A549 (cell line): ENCODE measurements around the gene TNP1. TPM values are rescaled to one million over a fixed set of nuclear protein-coding genes. Genes with fewer than 3 reads are reported as not detected.

Experiments
- ATAC-seq, 2 experiments: fragments of 200-7000 bp in 1 of 2; fragments of >200 bp in 1 of 2; cut with Nextera tagmentation in 1 of 2; cut with Tn5 transposase in 1 of 2; 3 replicates each; pipeline versions ENCODE4 v1.8.0 to v1.9.1; 2018 to 2020; ENCODE audit warnings: mild to moderate bottlenecking in 1 of 2, moderate library complexity in 1 of 2
- CTCF ChIA-PET: fragments of 300-600 bp; sonication (Branson Sonifier 250); formaldehyde crosslinking; extraction: SDS; loops from one replicate; lab custom pipeline; 2021; ENCODE audit warnings: antibody characterized with exemption, inconsistent platforms; lab: Yijun Ruan, JAX
- POLR2A ChIA-PET: fragments of 350-600 bp; formaldehyde crosslinking; extraction: SDS; loops from one replicate; lab custom pipeline; 2021; ENCODE audit warnings: antibody characterized with exemption, inconsistent platforms; lab: Yijun Ruan, JAX
- DNase-seq, 2 experiments: peaks; one replicate each; pipeline versions ENCODE4 v3.0.0 to v3.0.0-alpha.2; 2011 to 2016; ENCODE audit warnings: low read depth in 1 of 2, low spot score in 1 of 2
- FAIRE-seq: peaks from 2 replicates; lab custom pipeline; 2011; peaks lifted over from hg19 to GRCh38; lab: Jason Lieb, UNC
- H3K27ac ChIP-seq, 2 experiments: fragments of >200 bp; sonication (Bioruptor Twin); formaldehyde crosslinking; 3 replicates each; pipeline ENCODE4 v1.5.1; 2016 to 2017
- H3K4me1 ChIP-seq: fragments of >200 bp; sonication (Bioruptor Twin); formaldehyde crosslinking; 3 replicates; pipeline ENCODE4 v1.6.1; 2016
- H3K4me2 ChIP-seq: fragments of >200 bp; sonication (Bioruptor Twin); formaldehyde crosslinking; 3 replicates; pipeline ENCODE4 v1.6.1; 2016
- H3K4me3 ChIP-seq: fragments of >200 bp; sonication (Bioruptor Twin); formaldehyde crosslinking; 3 replicates; pipeline ENCODE4 v1.5.1; 2016
- H3K9me3 ChIP-seq: fragments of >200 bp; sonication (Bioruptor Twin); formaldehyde crosslinking; 3 replicates; pipeline ENCODE4 v1.6.1; 2016
- CEBPB ChIP-seq, 2 experiments: fragments of >200 bp in 1 of 2; sonication (Bioruptor Twin) in 1 of 2; formaldehyde crosslinking in 1 of 2; IDR thresholded peaks; 2 replicates each; pipeline ENCODE4 v1.6.1; 2012 to 2016
- CTCF ChIP-seq: fragments of >200 bp; sonication (Bioruptor Twin); formaldehyde crosslinking; IDR thresholded peaks from 3 replicates; pipeline ENCODE4 v1.5.1; 2016
- EHF ChIP-seq: fragments of 250-450 bp; sonication (Bioruptor Pico); IDR thresholded peaks from 2 replicates; pipeline ENCODE4 v1.5.0; 2020; ENCODE audit warnings: mild to moderate bottlenecking
- FOSB ChIP-seq: fragments of 250-450 bp; sonication (Bioruptor Pico); IDR thresholded peaks from 2 replicates; pipeline ENCODE4 v1.5.0; 2020; ENCODE audit warnings: mild to moderate bottlenecking, moderate library complexity
- HDAC2 ChIP-seq: fragments of 200-600 bp; sonication (generic); IDR thresholded peaks from 2 replicates; pipeline ENCODE4 v1.6.1; 2016
- NFE2L2 ChIP-seq: fragments of 150-350 bp; conservative IDR thresholded peaks from 2 replicates; pipeline ENCODE4 v1.6.1; 2014; ENCODE audit warnings: low read length
- NPAS2 ChIP-seq: fragments of 250-450 bp; sonication (Bioruptor Pico); IDR thresholded peaks from 2 replicates; pipeline ENCODE4 v1.8.0; 2022; ENCODE audit warnings: mild to moderate bottlenecking, moderate library complexity, borderline replicate concordance
- NR3C1 ChIP-seq: fragments of >200 bp; sonication (Bioruptor Twin); formaldehyde crosslinking; IDR thresholded peaks from 3 replicates; pipeline ENCODE4 v1.6.1; 2017
- TFCP2L1 ChIP-seq: fragments of 250-450 bp; sonication (Bioruptor Pico); IDR thresholded peaks from 2 replicates; pipeline ENCODE4 v1.5.0; 2021; ENCODE audit warnings: mild to moderate bottlenecking
- TP53 ChIP-seq: fragments of 250-450 bp; sonication (Bioruptor Pico); IDR thresholded peaks from 2 replicates; pipeline ENCODE4 v1.5.0; 2021; ENCODE audit warnings: mild to moderate bottlenecking, moderate library complexity
- ZNF302 ChIP-seq: fragments of 250-450 bp; sonication (Bioruptor Pico); IDR thresholded peaks from 2 replicates; pipeline ENCODE4 v1.9.0; 2021; ENCODE audit warnings: inconsistent platforms, mild to moderate bottlenecking, moderate library complexity
- WGBS: methylation state at CpG from one replicate; pipeline ENCODE4 v1.1.6; 2017; ENCODE audit errors: missing lambda C conversion rate; 5-methylcytosine and 5-hydroxymethylcytosine counted together
- polyA plus RNA-seq, 4 experiments: library from polyadenylated mRNA; depleted of rRNA in 3 of 4; stranded (reverse); fragments of >200 nt; fragmentation: RNase III in 1 of 4; extraction: RNeasy Plus Mini Kit Qiagen cat#74134 plus additional on column Dnase treatment in 1 of 4; gene quantifications; 2 replicates in 3 of 4; 3 replicates in 1 of 4; pipeline ENCODE4 v1.2.3, GENCODE V29; 2011 to 2017

TNP1 gene
- polyA plus RNA-seq, 2 of the 4 experiments (the other 2 are of a cell fraction): not detected

- CTCF ChIA-PET: interaction anchor here (0.6 kb wide), 1 partner anchor 583 kb away, joined by 3 read pairs; no protein-coding TSS in a partner anchor
- WGBS: 55% methylated on average over 27 of the region's 30 CpGs
- no peak for FAIRE-seq
Measured at GRCh38 chr2:216810399-216811160, 49.3 kb downstream of the TNP1 start.

More at GRCh38 chr2:216810399-216811160, 49.3 kb downstream of the TNP1 start:
- POLR2A ChIA-PET: no interaction called here
- TF ChIP-seq NR3C1: no peak
- TF ChIP-seq FOSB (CRISPR knock-in tag): no peak
- TF ChIP-seq CTCF: no peak
- TF ChIP-seq NPAS2 (CRISPR knock-in tag): no peak
- no peak for TF ChIP-seq HDAC2
- TF ChIP-seq NFE2L2: no peak
- TF ChIP-seq ZNF302 (CRISPR knock-in tag): no peak
- TF ChIP-seq TP53 (CRISPR knock-in tag): no peak
- no peak for TF ChIP-seq CEBPB (IDR thresholded peaks at IDR 0.05)
- no peak for TF ChIP-seq TFCP2L1 (CRISPR knock-in tag)
- TF ChIP-seq EHF: no peak
- no peak overlapping the region for H3K4me3 ChIP-seq
- H3K4me2 ChIP-seq: no peak overlapping the region
- no peaks in the 10 kb centered on the region for H3K9me3 ChIP-seq
- no peak overlapping the region for H3K27ac ChIP-seq
- DNase-seq (no peak), ATAC-seq (0 out of 6 replicates have a peak, but pooled peaks of 1 of the 2 experiments have one; percentile 23)
- no peaks in the 10 kb centered on the region for H3K4me1 ChIP-seq

Other genes starting within 250 kb of the TNP1 start
- 34.9 and 36.1 TPM in 2 replicates for gene IGFBP2, start 226.6 kb downstream of the TNP1 start, polyA plus RNA-seq (2011; rRNA removed)
- 21.1 to 27.0 TPM (median 26.1 TPM) in 3 replicates for gene IGFBP2, start 226.6 kb downstream of the TNP1 start, polyA plus RNA-seq (2017; fragmentation: RNase III; extraction: RNeasy Plus Mini Kit Qiagen cat#74134 plus additional on column Dnase treatment)
- gene IGFBP5, start 164.5 kb downstream of the TNP1 start, polyA plus RNA-seq (2011; rRNA removed): 0.97 and 1.5 TPM in 2 replicates
- gene IGFBP5, start 164.5 kb downstream of the TNP1 start, polyA plus RNA-seq (2017; fragmentation: RNase III; extraction: RNeasy Plus Mini Kit Qiagen cat#74134 plus additional on column Dnase treatment): 0.20 to 0.46 TPM (median 0.23 TPM) in 3 replicates